GM12878 (cell line): ENCODE measurements around the gene RIC3.

ENCODE experiments used
- ESRRA ChIP-seq: IDR thresholded peaks from 2 replicates; pipeline ENCODE4 v1.6.1; 2012; ENCODE audit warnings: mild to moderate bottlenecking, low read length, improper control_type of control experiment
- HSF1 ChIP-seq: fragments of 150-350 bp; IDR thresholded peaks from 2 replicates; pipeline ENCODE4 v1.6.1; 2014; ENCODE audit warnings: mild to moderate bottlenecking, low read depth, low read length
- MAX ChIP-seq: IDR thresholded peaks from 2 replicates; pipeline ENCODE4 v1.6.1; 2012; ENCODE audit warnings: low read depth, low read length, improper control_type of control experiment
- MTA2 ChIP-seq: fragments of 450-650 bp; IDR thresholded peaks from 2 replicates; pipeline ENCODE4 v1.6.1; 2016; ENCODE audit warnings: low read depth, mild to moderate bottlenecking, moderate library complexity
- MYC ChIP-seq: IDR thresholded peaks from 2 replicates; pipeline ENCODE4 v1.6.1; 2011; ENCODE audit warnings: mild to moderate bottlenecking, low read length, moderate library complexity, inconsistent platforms; ENCODE audit not compliant: insufficient read depth, insufficient replicate concordance, insufficient read length, severe bottlenecking
- NFXL1 ChIP-seq: fragments of 450-650 bp; IDR thresholded peaks from 2 replicates; pipeline ENCODE4 v1.6.1; 2017; ENCODE audit warnings: antibody characterized with exemption, mild to moderate bottlenecking, borderline replicate concordance
- POLR2AphosphoS5 ChIP-seq: IDR thresholded peaks from 2 replicates; pipeline ENCODE4 v1.6.1; 2011; ENCODE audit warnings: mild to moderate bottlenecking, low read length, inconsistent platforms
- RELA ChIP-seq: fragments of 450-650 bp; IDR thresholded peaks from 2 replicates; pipeline ENCODE4 v1.8.0; 2014; ENCODE audit warnings: borderline replicate concordance; ENCODE audit not compliant: partially characterized antibody
- RFX5 ChIP-seq: IDR thresholded peaks from 2 replicates; pipeline ENCODE4 v1.6.1; 2011; ENCODE audit warnings: low read depth, low read length, improper control_type of control experiment
- TCF7 ChIP-seq: IDR thresholded peaks from 2 replicates; pipeline ENCODE4 v1.6.1; 2014; ENCODE audit warnings: antibody characterized with exemption, borderline replicate concordance
- TF ChIP-seq, protein P1 (sequence below), 3 experiments: IDR thresholded peaks in 2 of 3; conservative IDR thresholded peaks in 1 of 3; 2 replicates each; pipeline ENCODE4 v1.5.1; 2011; ENCODE audit warnings: low read depth in 3 of 3, low read length in 3 of 3, mild to moderate bottlenecking in 3 of 3, control low read depth in 2 of 3, moderate library complexity in 2 of 3, inconsistent platforms in 1 of 3, mixed read lengths in 1 of 3; ENCODE audit not compliant: control insufficient read depth in 2 of 3, insufficient read depth in 1 of 3; ENCODE audit errors: extremely low read depth in 1 of 3
- TF ChIP-seq, protein P2 (sequence below): IDR thresholded peaks from 2 replicates; pipeline ENCODE4 v1.6.1; 2012; ENCODE audit warnings: low read depth, low read length, improper control_type of control experiment
- TF ChIP-seq, protein P3 (sequence below): fragments of 450-650 bp; formaldehyde crosslinking; IDR thresholded peaks from 2 replicates; pipeline ENCODE4 v1.5.0; 2022; ENCODE audit warnings: mild to moderate bottlenecking, missing genetic modification characterization
- TF ChIP-seq, protein P4 (sequence below): IDR thresholded peaks from 2 replicates; pipeline ENCODE4 v1.6.1; 2012; ENCODE audit warnings: low read depth, low read length, improper control_type of control experiment

DNA sequence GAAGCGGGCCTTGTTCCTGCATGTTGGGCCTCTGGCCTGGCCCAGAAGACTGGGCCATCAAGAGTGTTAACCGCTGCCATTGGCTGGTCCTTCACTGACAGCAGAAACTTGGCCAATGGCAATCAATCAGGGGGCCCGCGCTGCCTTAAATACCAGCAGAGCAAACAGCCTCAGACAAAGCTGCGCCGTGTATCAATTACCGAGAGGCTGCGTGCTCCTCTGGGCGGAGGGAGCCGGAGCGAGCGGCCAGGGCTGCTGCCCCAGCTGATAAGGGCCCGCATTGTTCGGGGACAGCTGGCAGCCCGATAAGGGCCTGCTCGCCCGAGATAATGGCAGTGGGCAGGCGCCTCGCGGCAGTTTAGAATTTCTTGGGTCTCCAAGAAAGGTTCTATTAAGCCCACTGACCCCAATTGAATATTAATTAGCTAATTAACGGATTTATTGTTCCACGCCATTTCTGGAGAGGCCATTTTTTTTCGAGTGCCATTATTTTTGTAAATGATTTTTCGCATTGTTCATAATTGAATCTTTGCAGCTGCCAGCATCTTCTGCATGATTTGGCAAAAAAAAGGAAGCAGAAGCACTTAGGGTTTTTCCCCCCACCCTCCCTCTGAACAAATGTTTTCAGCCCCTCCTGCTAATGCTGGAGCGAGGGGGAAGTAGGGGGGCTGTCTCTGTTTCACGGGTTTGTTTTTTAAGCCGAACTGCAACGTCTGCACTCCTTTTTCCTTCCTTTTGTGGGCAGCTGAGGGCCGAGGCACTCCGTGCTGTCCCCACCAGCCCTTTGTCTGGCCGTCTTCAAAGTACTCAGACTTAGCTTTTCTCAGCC is 37.6 kb upstream of the RIC3 start:
- no peak for TF ChIP-seq MYC
- TF ChIP-seq, protein P1, sequence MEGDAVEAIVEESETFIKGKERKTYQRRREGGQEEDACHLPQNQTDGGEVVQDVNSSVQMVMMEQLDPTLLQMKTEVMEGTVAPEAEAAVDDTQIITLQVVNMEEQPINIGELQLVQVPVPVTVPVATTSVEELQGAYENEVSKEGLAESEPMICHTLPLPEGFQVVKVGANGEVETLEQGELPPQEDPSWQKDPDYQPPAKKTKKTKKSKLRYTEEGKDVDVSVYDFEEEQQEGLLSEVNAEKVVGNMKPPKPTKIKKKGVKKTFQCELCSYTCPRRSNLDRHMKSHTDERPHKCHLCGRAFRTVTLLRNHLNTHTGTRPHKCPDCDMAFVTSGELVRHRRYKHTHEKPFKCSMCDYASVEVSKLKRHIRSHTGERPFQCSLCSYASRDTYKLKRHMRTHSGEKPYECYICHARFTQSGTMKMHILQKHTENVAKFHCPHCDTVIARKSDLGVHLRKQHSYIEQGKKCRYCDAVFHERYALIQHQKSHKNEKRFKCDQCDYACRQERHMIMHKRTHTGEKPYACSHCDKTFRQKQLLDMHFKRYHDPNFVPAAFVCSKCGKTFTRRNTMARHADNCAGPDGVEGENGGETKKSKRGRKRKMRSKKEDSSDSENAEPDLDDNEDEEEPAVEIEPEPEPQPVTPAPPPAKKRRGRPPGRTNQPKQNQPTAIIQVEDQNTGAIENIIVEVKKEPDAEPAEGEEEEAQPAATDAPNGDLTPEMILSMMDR (IDR thresholded peaks at IDR 0.05 in 2 of 3, conservative IDR thresholded peaks at IDR 0.05 in 1 of 3; ENCODE audit: control insufficient read depth in 2 of 3, extremely low read depth in 1 of 3, insufficient read depth in 1 of 3, low read depth in 3 of 3, low read length in 3 of 3): no peak
- TF ChIP-seq, protein P2, sequence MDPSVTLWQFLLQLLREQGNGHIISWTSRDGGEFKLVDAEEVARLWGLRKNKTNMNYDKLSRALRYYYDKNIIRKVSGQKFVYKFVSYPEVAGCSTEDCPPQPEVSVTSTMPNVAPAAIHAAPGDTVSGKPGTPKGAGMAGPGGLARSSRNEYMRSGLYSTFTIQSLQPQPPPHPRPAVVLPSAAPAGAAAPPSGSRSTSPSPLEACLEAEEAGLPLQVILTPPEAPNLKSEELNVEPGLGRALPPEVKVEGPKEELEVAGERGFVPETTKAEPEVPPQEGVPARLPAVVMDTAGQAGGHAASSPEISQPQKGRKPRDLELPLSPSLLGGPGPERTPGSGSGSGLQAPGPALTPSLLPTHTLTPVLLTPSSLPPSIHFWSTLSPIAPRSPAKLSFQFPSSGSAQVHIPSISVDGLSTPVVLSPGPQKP: no peak
- TF ChIP-seq ESRRA: no peak
- no peak for TF ChIP-seq POLR2AphosphoS5
- TF ChIP-seq, protein P3, sequence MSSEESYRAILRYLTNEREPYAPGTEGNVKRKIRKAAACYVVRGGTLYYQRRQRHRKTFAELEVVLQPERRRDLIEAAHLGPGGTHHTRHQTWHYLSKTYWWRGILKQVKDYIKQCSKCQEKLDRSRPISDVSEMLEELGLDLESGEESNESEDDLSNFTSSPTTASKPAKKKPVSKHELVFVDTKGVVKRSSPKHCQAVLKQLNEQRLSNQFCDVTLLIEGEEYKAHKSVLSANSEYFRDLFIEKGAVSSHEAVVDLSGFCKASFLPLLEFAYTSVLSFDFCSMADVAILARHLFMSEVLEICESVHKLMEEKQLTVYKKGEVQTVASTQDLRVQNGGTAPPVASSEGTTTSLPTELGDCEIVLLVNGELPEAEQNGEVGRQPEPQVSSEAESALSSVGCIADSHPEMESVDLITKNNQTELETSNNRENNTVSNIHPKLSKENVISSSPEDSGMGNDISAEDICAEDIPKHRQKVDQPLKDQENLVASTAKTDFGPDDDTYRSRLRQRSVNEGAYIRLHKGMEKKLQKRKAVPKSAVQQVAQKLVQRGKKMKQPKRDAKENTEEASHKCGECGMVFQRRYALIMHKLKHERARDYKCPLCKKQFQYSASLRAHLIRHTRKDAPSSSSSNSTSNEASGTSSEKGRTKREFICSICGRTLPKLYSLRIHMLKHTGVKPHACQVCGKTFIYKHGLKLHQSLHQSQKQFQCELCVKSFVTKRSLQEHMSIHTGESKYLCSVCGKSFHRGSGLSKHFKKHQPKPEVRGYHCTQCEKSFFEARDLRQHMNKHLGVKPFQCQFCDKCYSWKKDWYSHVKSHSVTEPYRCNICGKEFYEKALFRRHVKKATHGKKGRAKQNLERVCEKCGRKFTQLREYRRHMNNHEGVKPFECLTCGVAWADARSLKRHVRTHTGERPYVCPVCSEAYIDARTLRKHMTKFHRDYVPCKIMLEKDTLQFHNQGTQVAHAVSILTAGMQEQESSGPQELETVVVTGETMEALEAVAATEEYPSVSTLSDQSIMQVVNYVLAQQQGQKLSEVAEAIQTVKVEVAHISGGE (CRISPR knock-in tag): no peak
- no peak for TF ChIP-seq MAX
- no peak for TF ChIP-seq TCF7
- no peak for TF ChIP-seq RFX5
- no peak for TF ChIP-seq HSF1
- no peak for TF ChIP-seq MTA2
- TF ChIP-seq, protein P4, sequence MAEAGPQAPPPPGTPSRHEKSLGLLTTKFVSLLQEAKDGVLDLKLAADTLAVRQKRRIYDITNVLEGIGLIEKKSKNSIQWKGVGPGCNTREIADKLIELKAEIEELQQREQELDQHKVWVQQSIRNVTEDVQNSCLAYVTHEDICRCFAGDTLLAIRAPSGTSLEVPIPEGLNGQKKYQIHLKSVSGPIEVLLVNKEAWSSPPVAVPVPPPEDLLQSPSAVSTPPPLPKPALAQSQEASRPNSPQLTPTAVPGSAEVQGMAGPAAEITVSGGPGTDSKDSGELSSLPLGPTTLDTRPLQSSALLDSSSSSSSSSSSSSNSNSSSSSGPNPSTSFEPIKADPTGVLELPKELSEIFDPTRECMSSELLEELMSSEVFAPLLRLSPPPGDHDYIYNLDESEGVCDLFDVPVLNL: no peak
- TF ChIP-seq RELA: no peak
- TF ChIP-seq NFXL1: no peak
